Body of pancreas (tissue), 4 donors: ENCODE data around the gene MT1A.

Experiments used
- POLR2A ChIP-seq, 3 donors: fragments of 450-650 bp; IDR thresholded peaks; one replicate each; pipeline ENCODE4 v1.6.1; 2016; ENCODE audit warnings: antibody characterized with exemption in 3 of 3, mild to moderate bottlenecking in 2 of 3
- TF ChIP-seq, protein P1 (sequence below), 7 experiments: fragments of 450-650 bp in 4 of 7; fragments of 200-600 bp in 3 of 7; sonication (generic) in 3 of 7; IDR thresholded peaks; one replicate each; pipeline ENCODE4 v1.5.1; 2016 to 2019; ENCODE audit warnings: antibody characterized with exemption in 7 of 7

DNA sequence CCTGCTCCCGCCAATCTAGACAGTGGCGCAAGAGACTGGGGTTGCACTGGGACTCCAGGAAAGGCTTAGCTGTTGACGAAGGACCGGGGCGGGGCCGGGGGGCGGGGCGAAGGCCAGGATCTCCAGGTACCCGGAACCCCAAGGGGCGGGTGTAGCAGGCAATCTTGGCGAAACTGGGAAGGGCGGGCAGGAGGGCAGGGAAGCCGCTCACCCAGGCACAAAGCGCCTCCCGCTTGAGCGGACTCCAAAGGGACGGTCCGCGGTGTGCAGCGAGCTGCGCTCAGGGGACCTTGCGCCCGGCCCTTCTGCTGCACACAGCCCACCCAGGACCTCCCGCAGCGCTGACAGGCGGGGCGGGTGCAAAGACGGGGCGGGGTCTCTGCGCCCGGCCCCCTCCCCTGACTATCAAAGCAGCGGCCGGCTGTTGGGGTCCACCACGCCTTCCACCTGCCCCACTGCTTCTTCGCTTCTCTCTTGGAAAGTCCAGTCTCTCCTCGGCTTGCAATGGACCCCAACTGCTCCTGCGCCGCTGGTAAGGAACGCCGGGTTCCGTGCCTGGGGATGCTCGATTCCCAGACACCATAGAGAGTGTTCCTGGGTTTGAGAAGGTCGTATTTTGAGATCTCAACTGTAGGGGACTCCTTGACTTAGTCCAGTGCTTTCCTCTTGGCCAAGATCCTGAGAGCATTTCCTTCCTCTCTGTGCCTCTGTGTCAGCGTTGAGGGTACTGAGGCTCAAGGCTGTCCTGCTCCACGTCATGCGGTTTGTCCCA is 19.3 kb downstream of the MT1A start, which contains the start of gene MT1F:
- TF ChIP-seq, protein P1, sequence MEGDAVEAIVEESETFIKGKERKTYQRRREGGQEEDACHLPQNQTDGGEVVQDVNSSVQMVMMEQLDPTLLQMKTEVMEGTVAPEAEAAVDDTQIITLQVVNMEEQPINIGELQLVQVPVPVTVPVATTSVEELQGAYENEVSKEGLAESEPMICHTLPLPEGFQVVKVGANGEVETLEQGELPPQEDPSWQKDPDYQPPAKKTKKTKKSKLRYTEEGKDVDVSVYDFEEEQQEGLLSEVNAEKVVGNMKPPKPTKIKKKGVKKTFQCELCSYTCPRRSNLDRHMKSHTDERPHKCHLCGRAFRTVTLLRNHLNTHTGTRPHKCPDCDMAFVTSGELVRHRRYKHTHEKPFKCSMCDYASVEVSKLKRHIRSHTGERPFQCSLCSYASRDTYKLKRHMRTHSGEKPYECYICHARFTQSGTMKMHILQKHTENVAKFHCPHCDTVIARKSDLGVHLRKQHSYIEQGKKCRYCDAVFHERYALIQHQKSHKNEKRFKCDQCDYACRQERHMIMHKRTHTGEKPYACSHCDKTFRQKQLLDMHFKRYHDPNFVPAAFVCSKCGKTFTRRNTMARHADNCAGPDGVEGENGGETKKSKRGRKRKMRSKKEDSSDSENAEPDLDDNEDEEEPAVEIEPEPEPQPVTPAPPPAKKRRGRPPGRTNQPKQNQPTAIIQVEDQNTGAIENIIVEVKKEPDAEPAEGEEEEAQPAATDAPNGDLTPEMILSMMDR (IDR thresholded peaks at IDR 0.05) = peak in 2 of 7 experiments; percentile 33 to 37
- TF ChIP-seq POLR2A (IDR thresholded peaks at IDR 0.05) = peak; percentile 76 to 85 (median 83)
